Epithelial cell of proximal tubule (primary cell): ENCODE measurements around the gene MRPL52. TPM values are rescaled to one million over a fixed set of nuclear protein-coding genes. Genes with fewer than 3 reads are reported as not detected.
A peak's percentile ranks its signal among the peaks of the same experiment; 100 is the strongest.

Experiments
- DNase-seq: peaks from one replicate; pipeline ENCODE4 v3.0.0-alpha.2; 2011; ENCODE audit warnings: low read depth
- H3K4me3 ChIP-seq: 2 replicates; pipeline ENCODE4 v1.5.1; 2011; ENCODE audit warnings: low read depth, mild to moderate bottlenecking, low read length
- total RNA-seq: library from RNA; depleted of rRNA; stranded (reverse); fragments of >200 nt; gene quantifications from 2 replicates; pipeline ENCODE4 v1.2.3, GENCODE V29; 2015
- TF ChIP-seq, protein P1 (sequence below): conservative IDR thresholded peaks from 2 replicates; pipeline ENCODE4 v1.5.1; 2012; ENCODE audit warnings: low read depth, mild to moderate bottlenecking, low read length

MRPL52 gene
- total RNA-seq, 1 donor from 2014 or later = 224 TPM

DNA sequence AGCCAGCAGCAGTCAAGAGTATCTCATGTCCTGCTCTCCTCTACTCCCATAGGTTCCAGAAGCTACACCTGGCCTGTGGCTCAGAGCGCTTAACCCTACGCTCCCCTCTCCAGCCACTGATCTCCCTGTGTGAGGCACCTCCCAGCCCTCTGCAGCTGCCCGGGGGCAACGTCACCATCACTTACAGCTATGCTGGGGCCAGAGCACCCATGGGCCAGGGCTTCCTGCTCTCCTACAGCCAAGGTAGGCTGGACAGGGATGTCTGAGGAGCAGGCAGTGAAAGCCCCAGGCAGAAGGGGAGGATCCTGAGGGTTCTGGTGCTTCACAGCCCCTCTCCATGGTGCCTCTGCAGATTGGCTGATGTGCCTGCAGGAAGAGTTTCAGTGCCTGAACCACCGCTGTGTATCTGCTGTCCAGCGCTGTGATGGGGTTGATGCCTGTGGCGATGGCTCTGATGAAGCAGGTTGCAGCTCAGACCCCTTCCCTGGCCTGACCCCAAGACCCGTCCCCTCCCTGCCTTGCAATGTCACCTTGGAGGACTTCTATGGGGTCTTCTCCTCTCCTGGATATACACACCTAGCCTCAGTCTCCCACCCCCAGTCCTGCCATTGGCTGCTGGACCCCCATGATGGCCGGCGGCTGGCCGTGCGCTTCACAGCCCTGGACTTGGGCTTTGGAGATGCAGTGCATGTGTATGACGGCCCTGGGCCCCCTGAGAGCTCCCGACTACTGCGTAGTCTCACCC, 45.5 kb downstream of the MRPL52 start:
- DNase-seq = no peak
- H3K4me3 ChIP-seq = no peak overlapping the region
- TF ChIP-seq, protein P1, sequence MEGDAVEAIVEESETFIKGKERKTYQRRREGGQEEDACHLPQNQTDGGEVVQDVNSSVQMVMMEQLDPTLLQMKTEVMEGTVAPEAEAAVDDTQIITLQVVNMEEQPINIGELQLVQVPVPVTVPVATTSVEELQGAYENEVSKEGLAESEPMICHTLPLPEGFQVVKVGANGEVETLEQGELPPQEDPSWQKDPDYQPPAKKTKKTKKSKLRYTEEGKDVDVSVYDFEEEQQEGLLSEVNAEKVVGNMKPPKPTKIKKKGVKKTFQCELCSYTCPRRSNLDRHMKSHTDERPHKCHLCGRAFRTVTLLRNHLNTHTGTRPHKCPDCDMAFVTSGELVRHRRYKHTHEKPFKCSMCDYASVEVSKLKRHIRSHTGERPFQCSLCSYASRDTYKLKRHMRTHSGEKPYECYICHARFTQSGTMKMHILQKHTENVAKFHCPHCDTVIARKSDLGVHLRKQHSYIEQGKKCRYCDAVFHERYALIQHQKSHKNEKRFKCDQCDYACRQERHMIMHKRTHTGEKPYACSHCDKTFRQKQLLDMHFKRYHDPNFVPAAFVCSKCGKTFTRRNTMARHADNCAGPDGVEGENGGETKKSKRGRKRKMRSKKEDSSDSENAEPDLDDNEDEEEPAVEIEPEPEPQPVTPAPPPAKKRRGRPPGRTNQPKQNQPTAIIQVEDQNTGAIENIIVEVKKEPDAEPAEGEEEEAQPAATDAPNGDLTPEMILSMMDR = no peak

DNA sequence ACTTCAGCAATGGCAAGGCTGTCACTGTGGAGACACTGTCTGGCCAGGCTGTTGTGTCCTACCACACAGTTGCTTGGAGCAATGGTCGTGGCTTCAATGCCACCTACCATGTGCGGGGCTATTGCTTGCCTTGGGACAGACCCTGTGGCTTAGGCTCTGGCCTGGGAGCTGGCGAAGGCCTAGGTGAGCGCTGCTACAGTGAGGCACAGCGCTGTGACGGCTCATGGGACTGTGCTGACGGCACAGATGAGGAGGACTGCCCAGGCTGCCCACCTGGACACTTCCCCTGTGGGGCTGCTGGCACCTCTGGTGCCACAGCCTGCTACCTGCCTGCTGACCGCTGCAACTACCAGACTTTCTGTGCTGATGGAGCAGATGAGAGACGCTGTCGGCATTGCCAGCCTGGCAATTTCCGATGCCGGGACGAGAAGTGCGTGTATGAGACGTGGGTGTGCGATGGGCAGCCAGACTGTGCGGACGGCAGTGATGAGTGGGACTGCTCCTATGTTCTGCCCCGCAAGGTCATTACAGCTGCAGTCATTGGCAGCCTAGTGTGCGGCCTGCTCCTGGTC, 46.1 kb downstream of the MRPL52 start:
- no peak for DNase-seq
- TF ChIP-seq, protein P1 = no peak
- H3K4me3 ChIP-seq = no peak overlapping the region

DNA sequence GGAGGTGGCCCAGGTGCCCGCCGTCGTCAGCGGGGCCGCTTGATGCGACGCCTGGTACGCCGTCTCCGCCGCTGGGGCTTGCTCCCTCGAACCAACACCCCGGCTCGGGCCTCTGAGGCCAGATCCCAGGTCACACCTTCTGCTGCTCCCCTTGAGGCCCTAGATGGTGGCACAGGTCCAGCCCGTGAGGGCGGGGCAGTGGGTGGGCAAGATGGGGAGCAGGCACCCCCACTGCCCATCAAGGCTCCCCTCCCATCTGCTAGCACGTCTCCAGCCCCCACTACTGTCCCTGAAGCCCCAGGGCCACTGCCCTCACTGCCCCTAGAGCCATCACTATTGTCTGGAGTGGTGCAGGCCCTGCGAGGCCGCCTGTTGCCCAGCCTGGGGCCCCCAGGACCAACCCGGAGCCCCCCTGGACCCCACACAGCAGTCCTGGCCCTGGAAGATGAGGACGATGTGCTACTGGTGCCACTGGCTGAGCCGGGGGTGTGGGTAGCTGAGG, 47.4 kb downstream of the MRPL52 start:
- H3K4me3 ChIP-seq = no peak overlapping the region
- no peak for DNase-seq
- TF ChIP-seq, protein P1 = no peak

DNA sequence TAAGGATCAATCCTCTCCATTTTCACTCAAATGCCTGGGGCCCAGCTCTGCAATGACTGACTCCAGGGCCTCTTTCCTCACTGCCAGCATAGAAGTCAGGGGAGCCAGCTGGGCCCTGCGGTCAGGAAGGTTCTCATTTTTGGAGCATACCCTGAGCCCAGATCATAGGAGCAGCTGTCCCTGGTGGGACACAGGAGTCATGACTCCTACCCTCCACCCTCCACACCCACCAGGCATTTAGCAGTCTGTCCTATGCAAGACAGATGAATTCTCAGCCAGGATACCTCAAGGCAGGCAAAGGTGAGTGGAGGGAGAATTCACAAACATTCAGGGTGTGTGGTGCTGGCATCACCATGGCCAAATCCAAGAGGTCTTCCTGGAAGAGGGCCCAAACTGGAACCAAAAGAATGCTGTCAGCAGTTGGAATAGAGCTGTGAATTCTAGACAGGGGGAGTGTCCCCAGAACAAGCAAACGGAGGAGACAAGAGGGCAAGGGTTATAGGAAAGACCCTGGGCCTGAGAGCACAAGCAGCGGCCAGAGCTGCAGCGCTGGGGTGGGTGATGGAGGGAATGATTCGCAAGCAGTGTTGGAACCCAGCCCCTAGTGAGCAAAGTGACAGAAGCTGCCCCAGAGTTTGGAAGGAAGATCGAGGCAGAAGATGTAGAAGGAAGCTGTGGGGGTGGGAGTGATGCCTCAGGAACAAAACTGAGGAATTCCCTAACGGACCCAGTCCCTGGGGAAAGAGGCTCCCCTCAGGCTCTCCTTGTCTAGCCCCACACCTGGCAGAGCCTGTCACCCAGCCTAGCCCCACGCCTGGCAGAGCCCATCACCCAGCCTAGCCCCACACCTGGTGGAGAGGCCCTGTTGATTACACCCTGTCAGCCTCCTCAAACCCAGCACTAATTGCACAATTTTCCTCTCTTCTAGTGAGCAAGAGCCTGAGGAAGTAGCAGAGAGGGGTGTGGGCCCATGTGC, 48.9 kb downstream of the MRPL52 start:
- H3K4me3 ChIP-seq = no peak overlapping the region
- DNase-seq = no peak
- TF ChIP-seq, protein P1 = no peak

DNA sequence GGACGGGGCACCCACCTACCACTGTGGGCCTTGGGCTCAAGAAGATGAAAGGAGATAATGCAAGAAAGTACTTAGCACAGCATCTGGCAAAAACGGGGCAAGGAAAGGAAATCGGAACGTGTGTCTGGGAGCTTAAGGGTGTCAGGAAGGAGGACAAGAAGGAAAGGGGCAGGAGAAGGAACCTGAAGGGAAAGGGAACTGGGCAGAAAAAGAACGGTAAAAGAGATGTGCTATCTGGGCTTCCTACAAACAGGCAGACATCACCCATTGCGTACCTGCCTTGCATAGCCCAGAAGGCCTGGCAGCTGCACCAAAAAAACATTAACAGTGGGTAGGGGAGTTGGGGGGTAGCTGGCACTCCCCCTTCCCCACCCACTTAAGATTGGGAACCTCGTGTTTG, 52.4 kb downstream of the MRPL52 start:
- TF ChIP-seq, protein P1 = no peak
- no peak for DNase-seq
- no peak overlapping the region for H3K4me3 ChIP-seq

DNA sequence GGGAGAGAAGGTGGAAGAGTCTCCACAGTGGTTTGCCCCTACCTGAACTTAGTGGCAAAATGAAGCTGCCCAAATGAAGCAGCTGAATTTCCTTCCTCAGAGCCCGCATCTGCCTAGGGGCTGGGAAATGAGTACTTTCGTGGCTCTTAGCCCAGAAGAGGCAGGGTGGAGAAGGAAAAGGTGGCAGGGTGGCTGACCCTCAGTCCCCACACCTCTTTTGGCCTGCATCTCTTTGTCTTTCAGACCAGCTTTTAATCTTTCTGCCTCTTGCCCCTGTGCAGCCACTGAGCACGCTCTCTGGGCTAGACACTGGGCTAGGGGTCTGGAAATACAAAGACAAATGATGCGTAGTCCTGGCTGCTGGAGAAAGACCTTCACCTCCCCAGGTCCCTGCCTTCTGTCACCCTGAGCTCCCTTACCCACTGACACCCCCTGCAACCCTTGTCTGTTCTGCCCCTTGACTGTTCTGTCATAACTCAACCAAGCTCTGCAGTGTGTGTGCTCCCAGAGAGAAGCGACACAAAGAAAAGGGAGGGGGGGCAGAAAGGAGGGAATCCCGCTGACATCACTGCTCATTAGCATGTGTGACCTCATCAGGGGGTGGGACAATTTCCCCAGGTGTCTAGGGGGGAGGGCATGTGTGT, 53.0 kb downstream of the MRPL52 start:
- TF ChIP-seq, protein P1 = no peak
- H3K4me3 ChIP-seq = peak overlapping the region; percentile 2
- DNase-seq = no peak
